Measurements from ENCODE around the gene PLPPR5. TPM values are rescaled to one million over a fixed set of nuclear protein-coding genes. Genes with fewer than 3 reads are reported as not detected.
A peak's percentile ranks its signal among the peaks of the same experiment; 100 is the strongest.

PLPPR5 gene
- total RNA-seq, 1 donor from 2014 or later, result not detected

- no peaks in the 10 kb centered on the region for H3K36me3 Mint-ChIP-seq (ENCODE audit: low read depth)
- TF ChIP-seq, protein P1, sequence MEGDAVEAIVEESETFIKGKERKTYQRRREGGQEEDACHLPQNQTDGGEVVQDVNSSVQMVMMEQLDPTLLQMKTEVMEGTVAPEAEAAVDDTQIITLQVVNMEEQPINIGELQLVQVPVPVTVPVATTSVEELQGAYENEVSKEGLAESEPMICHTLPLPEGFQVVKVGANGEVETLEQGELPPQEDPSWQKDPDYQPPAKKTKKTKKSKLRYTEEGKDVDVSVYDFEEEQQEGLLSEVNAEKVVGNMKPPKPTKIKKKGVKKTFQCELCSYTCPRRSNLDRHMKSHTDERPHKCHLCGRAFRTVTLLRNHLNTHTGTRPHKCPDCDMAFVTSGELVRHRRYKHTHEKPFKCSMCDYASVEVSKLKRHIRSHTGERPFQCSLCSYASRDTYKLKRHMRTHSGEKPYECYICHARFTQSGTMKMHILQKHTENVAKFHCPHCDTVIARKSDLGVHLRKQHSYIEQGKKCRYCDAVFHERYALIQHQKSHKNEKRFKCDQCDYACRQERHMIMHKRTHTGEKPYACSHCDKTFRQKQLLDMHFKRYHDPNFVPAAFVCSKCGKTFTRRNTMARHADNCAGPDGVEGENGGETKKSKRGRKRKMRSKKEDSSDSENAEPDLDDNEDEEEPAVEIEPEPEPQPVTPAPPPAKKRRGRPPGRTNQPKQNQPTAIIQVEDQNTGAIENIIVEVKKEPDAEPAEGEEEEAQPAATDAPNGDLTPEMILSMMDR (IDR thresholded peaks at IDR 0.05), result no peak
Measured at GRCh38 chr1:99017655-99018054, 13.0 kb upstream of the PLPPR5 start.

GRCh38 chr1:99010679-99011078, 6.0 kb upstream of the PLPPR5 start:
- DNase-seq (ENCODE audit: low spot score), result no peak
- no peak overlapping the region for H3K4me3 Mint-ChIP-seq (ENCODE audit: unreplicated experiment)
- no peaks in the 10 kb centered on the region for H3K9me3 Mint-ChIP-seq (ENCODE audit: low read depth)
- TF ChIP-seq, protein P1 (IDR thresholded peaks at IDR 0.05), result no peak
- no peaks in the 10 kb centered on the region for H3K4me1 Mint-ChIP-seq (ENCODE audit: low read depth)
- no peak overlapping the region for H3K27ac Mint-ChIP-seq (ENCODE audit: unreplicated experiment)
- H3K36me3 Mint-ChIP-seq (ENCODE audit: low read depth), result no peaks in the 10 kb centered on the region
- peaks cover 59% of the 10 kb centered on the region for H3K27me3 Mint-ChIP-seq (ENCODE audit: low read depth)

More at GRCh38 chr1:99017655-99018054, 13.0 kb upstream of the PLPPR5 start:
- H3K27ac Mint-ChIP-seq (ENCODE audit: unreplicated experiment), result no peak overlapping the region
- no peak overlapping the region for H3K4me3 Mint-ChIP-seq (ENCODE audit: unreplicated experiment)
- H3K9me3 Mint-ChIP-seq (ENCODE audit: low read depth), result no peaks in the 10 kb centered on the region
- no peak for DNase-seq (ENCODE audit: low spot score)
- H3K27me3 Mint-ChIP-seq (ENCODE audit: low read depth), result peaks cover 32% of the 10 kb centered on the region
- H3K4me1 Mint-ChIP-seq (ENCODE audit: low read depth), result no peaks in the 10 kb centered on the region

DNA sequence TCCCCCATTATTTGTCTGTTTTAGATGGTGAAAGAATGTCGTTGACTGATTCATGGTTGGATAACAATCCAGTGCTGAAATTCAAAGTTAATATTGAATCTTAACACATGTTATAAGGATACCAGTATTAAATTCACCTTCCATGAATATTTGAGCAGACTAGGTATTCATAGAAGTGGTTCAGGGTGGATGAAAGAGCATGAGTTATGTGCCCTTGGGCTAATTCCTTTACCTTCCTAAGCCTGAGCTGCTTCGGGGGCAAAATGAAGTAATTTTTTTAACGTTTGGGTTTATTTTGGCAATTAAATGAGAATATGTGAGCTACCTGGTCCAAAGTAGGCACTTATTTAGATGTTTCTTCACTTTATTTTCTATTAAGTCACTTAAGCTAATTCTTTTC, 2.7 kb upstream of the PLPPR5 start:
- Mint-ChIP-seq H3K36me3 (ENCODE audit: low read depth) (no peaks in the 10 kb centered on the region), H3K4me3 (ENCODE audit: unreplicated experiment) (no peak overlapping the region), H3K27me3 (ENCODE audit: low read depth) (peaks cover 66% of the 10 kb centered on the region), H3K4me1 (ENCODE audit: low read depth) (peaks cover 5% of the 10 kb centered on the region), H3K9me3 (ENCODE audit: low read depth) (no peaks in the 10 kb centered on the region), H3K27ac (ENCODE audit: unreplicated experiment) (no peak overlapping the region)
- TF ChIP-seq, protein P1 (IDR thresholded peaks at IDR 0.05), result no peak
- no peak for DNase-seq (ENCODE audit: low spot score)

DNA sequence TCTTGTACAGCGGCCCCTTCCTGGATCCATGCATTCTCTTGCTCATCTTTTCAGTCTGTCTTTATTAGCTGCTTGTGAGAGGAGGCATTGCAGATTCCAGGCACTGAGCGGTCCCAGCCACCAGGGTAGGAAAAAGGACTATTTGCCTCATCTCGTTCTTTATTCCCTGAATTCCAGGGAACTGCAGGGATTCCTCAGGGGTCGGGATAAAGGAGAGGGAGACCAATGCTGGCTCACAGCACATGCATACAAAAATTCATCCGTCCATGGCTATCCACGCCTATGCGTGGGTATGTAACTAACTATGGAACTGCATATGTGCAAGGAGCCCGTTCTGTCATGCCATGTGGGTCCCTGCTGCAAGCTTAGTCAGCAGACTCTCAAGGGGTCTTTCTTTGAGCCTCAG, 879 bp upstream of the PLPPR5 start:
- Mint-ChIP-seq H3K36me3 (ENCODE audit: low read depth) (no peaks in the 10 kb centered on the region), H3K27ac (ENCODE audit: unreplicated experiment) (no peak overlapping the region), H3K9me3 (ENCODE audit: low read depth) (no peaks in the 10 kb centered on the region), H3K27me3 (ENCODE audit: low read depth) (peaks cover 70% of the 10 kb centered on the region), H3K4me1 (ENCODE audit: low read depth) (peaks cover 5% of the 10 kb centered on the region), H3K4me3 (ENCODE audit: unreplicated experiment) (peak overlapping the region; percentile 39)
- DNase-seq (ENCODE audit: low spot score), result no peak
- TF ChIP-seq, protein P1 (IDR thresholded peaks at IDR 0.05), result no peak

GRCh38 chr1:99004254-99004860, 304 bp downstream of the PLPPR5 start:
- Mint-ChIP-seq H3K4me1 (ENCODE audit: low read depth) (peaks cover 5% of the 10 kb centered on the region), H3K27me3 (ENCODE audit: low read depth) (peaks cover 71% of the 10 kb centered on the region), H3K9me3 (ENCODE audit: low read depth) (no peaks in the 10 kb centered on the region), H3K4me3 (ENCODE audit: unreplicated experiment) (peak overlapping the region; percentile 45), H3K36me3 (ENCODE audit: low read depth) (no peaks in the 10 kb centered on the region), H3K27ac (ENCODE audit: unreplicated experiment) (no peak overlapping the region)
- TF ChIP-seq, protein P1 (IDR thresholded peaks at IDR 0.05), result no peak
- DNase-seq (ENCODE audit: low spot score), result no peak
